ENCODE measurements around the gene FBXW9.
"Not testable (repeated sequence)": the region's sequence is repeated elsewhere in the genome, so short reads cannot be mapped to it uniquely, and the experiment has no call there.

The FBXW9 gene

DNA sequence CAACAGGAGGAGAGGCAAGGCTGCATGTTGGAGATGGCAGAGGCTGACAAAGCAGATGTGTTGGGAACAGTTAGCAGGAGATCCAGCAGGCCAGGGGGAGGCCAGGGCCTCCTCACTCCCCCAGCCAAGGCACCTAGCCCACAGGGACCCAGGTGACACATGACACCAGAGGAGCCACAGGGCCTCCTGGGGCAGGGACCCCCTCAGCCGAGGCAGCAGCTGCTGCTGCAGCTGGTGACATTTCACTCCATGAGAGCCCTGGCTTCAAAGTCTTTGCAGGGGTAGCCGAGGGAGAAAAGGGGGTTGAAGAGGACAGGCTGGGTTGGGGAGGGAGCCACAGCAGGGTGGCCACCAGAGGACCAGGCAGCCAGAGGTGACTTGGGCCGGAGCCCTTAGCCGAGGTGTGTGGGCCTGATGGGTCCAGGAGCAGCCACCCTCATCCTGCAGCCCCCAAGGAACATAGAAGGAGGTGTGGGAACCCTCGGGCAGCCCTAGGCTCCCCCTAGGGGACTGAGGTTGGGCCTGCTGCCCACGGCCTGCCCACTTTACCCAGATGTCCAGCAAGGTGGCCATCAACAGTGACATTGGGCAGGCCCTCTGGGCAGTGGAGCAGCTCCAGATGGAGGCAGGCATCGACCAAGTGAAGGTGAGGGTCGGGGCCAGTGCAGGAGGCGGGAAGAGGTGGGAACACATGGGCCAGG lies 8.8 kb downstream of the FBXW9 start, which contains the start of gene GNG14:
GNG14 (plus strand) TSS at position 503 of the 701 bp plus-strand sequence; CDS start at position 554, 51 bp downstream.
- Histone ChIP-seq H3K36me3 (no peaks in the 10 kb centered on the region), H3K27ac (no peak within 1 kb of the TSS), H3K9me3 (no peaks in the 10 kb centered on the region), H3K4me1 (ENCODE audit: control insufficient read depth in 1 of 2, insufficient read depth in 1 of 2, low read depth in 1 of 2, low read length in 1 of 2) (peaks cover 7 to 8% of the 10 kb centered on the region in 2 experiments), H3K4me3 (ENCODE audit: low read depth in 1 of 2, low read length in 1 of 2) (no peak within 1 kb of the TSS), H3K27me3 (no peaks in the 10 kb centered on the region)
- no peak for TF ChIP-seq CTCF (IDR thresholded peaks at IDR 0.05)

DNA sequence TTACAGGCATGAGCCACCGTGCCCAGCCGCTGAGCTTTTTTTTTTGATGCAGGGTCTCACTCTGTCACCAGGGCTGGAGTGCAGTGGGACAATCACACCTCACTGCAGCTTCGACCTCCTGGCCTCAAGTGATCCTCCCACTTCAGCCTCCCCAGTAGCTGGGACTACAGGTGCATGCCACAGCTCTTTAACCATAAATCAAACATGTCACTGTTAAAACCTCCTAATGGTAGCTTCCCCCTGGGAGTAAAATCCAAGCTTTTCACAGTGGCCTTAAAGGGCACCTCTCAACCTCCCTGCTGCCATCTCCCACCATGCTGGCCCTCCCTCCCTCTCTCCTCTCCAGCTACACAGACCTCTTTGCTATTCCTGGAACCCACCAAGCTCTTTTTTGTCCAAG lies 10.6 kb downstream of the FBXW9 start:
- Histone ChIP-seq H3K36me3 (no peaks in the 10 kb centered on the region), H3K27me3 (no peaks in the 10 kb centered on the region), H3K9me3 (no peaks in the 10 kb centered on the region), H3K4me1 (ENCODE audit: control insufficient read depth in 1 of 2, insufficient read depth in 1 of 2, low read depth in 1 of 2, low read length in 1 of 2) (peaks cover 13 to 16% of the 10 kb centered on the region in 2 experiments), H3K27ac (no peak overlapping the region), H3K4me3 (ENCODE audit: low read depth in 1 of 2, low read length in 1 of 2) (no peak overlapping the region)
- no peak for TF ChIP-seq CTCF (IDR thresholded peaks at IDR 0.05)

- peaks cover 7 to 14% of the 10 kb centered on the region in 2 experiments for H3K4me1 ChIP-seq (ENCODE audit: control insufficient read depth in 1 of 2, insufficient read depth in 1 of 2, low read depth in 1 of 2, low read length in 1 of 2)
- no peaks in the 10 kb centered on the region for H3K27me3 ChIP-seq
- no peak for TF ChIP-seq CTCF (IDR thresholded peaks at IDR 0.05)
Observed at GRCh38 chr19:12681074-12681987, 15.1 kb downstream of the FBXW9 start, which contains the start of gene DHPS. TSS of gene DHPS (minus strand) at chr19:12681880. CDS start at chr19:12681766, 114 bp downstream.

GRCh38 chr19:12680034-12680433 lies 16.4 kb downstream of the FBXW9 start:
- H3K36me3 ChIP-seq, result peaks cover 41% of the 10 kb centered on the region
- TF ChIP-seq CTCF (IDR thresholded peaks at IDR 0.05), result no peak

More at GRCh38 chr19:12681074-12681987, 15.1 kb downstream of the FBXW9 start, which contains the start of gene DHPS:
- H3K9me3 ChIP-seq, result no peaks in the 10 kb centered on the region
- peak within 1 kb of the TSS; percentile 96 to 98 for H3K4me3 ChIP-seq (ENCODE audit: low read depth in 1 of 2, low read length in 1 of 2)
- H3K27ac ChIP-seq, result peak within 1 kb of the TSS; percentile 94
- peaks cover 28% of the 10 kb centered on the region for H3K36me3 ChIP-seq

DNA sequence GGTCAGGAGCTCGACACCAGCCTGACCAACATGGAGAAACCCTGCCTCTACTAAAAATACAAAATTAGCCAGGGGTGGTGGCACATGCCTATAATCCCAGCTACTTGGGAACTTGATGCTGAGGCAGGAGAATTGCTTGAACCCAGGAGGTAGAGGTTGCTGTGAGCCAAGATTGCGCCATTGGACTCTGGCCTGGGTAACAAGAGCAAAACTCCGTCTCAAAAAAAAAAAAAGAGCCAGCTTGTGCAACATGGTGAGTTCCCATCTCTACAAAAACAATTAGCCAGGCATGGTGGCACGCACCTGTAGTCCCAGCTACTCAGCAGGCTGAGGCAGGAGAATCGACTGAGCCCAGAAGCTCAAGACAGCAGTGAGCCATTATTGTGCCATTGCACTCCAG lies 18.4 kb downstream of the FBXW9 start:
- Histone ChIP-seq H3K4me1 (ENCODE audit: control insufficient read depth in 1 of 2, insufficient read depth in 1 of 2, low read depth in 1 of 2, low read length in 1 of 2) (peaks cover 7 to 14% of the 10 kb centered on the region in 2 experiments), H3K36me3 (peaks cover 55% of the 10 kb centered on the region)
- not testable (repeated sequence) for H3K4me3 ChIP-seq (ENCODE audit: low read depth in 1 of 2, low read length in 1 of 2); H3K27ac ChIP-seq; H3K9me3 ChIP-seq; H3K27me3 ChIP-seq

More at GRCh38 chr19:12680034-12680433, 16.4 kb downstream of the FBXW9 start:
- Histone ChIP-seq H3K9me3 (no peaks in the 10 kb centered on the region), H3K4me1 (ENCODE audit: control insufficient read depth in 1 of 2, insufficient read depth in 1 of 2, low read depth in 1 of 2, low read length in 1 of 2) (peaks cover 7 to 14% of the 10 kb centered on the region in 2 experiments), H3K27ac (no peak overlapping the region), H3K4me3 (ENCODE audit: low read depth in 1 of 2, low read length in 1 of 2) (no peak overlapping the region), H3K27me3 (no peaks in the 10 kb centered on the region)

Measured in neutrophil (primary cell).